GM18517 (cell line): Measurements from ENCODE around the gene GLRX3.
"Not testable (repeated sequence)": the region's sequence is repeated elsewhere in the genome, so short reads cannot be mapped to it uniquely, and the experiment has no call there.

ENCODE experiments used
- ATAC-seq: cut with Tn5 transposase; IDR thresholded peaks from one replicate; pipeline ENCODE4 v1.9.1; 2021; ENCODE audit warnings: mild to moderate bottlenecking, moderate library complexity; ENCODE audit not compliant: unreplicated experiment

GLRX3 gene

GRCh38 chr10:130188195-130189175, 52.3 kb downstream of the GLRX3 start:
- no peak for ATAC-seq

- ATAC-seq = no peak
These were observed 53.4 kb downstream of the GLRX3 start for GRCh38 chr10:130189608-130190054.

GRCh38 chr10:130190055-130190736, 54.0 kb downstream of the GLRX3 start:
- ATAC-seq = peak; percentile 90

- ATAC-seq = no peak
These were observed 54.5 kb downstream of the GLRX3 start for GRCh38 chr10:130190737-130191115.

- no peak for ATAC-seq
These were observed 55.2 kb downstream of the GLRX3 start for GRCh38 chr10:130191380-130191779.

- ATAC-seq = no peak
These were observed 56.2 kb downstream of the GLRX3 start for GRCh38 chr10:130192276-130192848.

- ATAC-seq = no peak
These were observed 56.8 kb downstream of the GLRX3 start for GRCh38 chr10:130193033-130193432.

GRCh38 chr10:130193493-130194193, 57.5 kb downstream of the GLRX3 start:
- no peak for ATAC-seq

GRCh38 chr10:130194194-130194990, 58.2 kb downstream of the GLRX3 start:
- no peak for ATAC-seq

GRCh38 chr10:130194991-130195645, 58.9 kb downstream of the GLRX3 start:
- no peak for ATAC-seq

GRCh38 chr10:130195746-130196294, 59.6 kb downstream of the GLRX3 start:
- no peak for ATAC-seq

- ATAC-seq = no peak
These were observed 60.6 kb downstream of the GLRX3 start for GRCh38 chr10:130196511-130197487.

GRCh38 chr10:130198651-130199050, 62.5 kb downstream of the GLRX3 start:
- ATAC-seq = no peak

- no peak for ATAC-seq
These were observed 64.2 kb downstream of the GLRX3 start for GRCh38 chr10:130200179-130201042.

- no peak for ATAC-seq
These were observed 64.8 kb downstream of the GLRX3 start for GRCh38 chr10:130201043-130201380.

- not testable (repeated sequence) for ATAC-seq
These were observed 66.0 kb downstream of the GLRX3 start for GRCh38 chr10:130202150-130202549.

GRCh38 chr10:130202984-130203621, 66.9 kb downstream of the GLRX3 start:
- no peak for ATAC-seq
